Ovary (tissue), 3 donors: ENCODE data around the gene RABGAP1L.

Experiments used
- EP300 ChIP-seq: sonication (generic); formaldehyde crosslinking; IDR thresholded peaks from one replicate; pipeline ENCODE4 v1.6.1; 2017; ENCODE audit warnings: antibody characterized with exemption
- POLR2A ChIP-seq: fragments of 450-650 bp; IDR thresholded peaks from one replicate; pipeline ENCODE4 v1.6.1; 2017; ENCODE audit warnings: antibody characterized with exemption, mild to moderate bottlenecking, moderate library complexity
- TF ChIP-seq, protein P1 (sequence below), 3 donors: fragments of 450-650 bp in 2 of 3; fragments of 200-600 bp in 1 of 3; IDR thresholded peaks; one replicate each; pipeline versions ENCODE4 v1.5.1 to v1.8.0; 2016 to 2022; ENCODE audit warnings: antibody characterized with exemption in 3 of 3, mild to moderate bottlenecking in 1 of 3
- donor health status: DM: no; HTN: no; CAD: no.

DNA sequence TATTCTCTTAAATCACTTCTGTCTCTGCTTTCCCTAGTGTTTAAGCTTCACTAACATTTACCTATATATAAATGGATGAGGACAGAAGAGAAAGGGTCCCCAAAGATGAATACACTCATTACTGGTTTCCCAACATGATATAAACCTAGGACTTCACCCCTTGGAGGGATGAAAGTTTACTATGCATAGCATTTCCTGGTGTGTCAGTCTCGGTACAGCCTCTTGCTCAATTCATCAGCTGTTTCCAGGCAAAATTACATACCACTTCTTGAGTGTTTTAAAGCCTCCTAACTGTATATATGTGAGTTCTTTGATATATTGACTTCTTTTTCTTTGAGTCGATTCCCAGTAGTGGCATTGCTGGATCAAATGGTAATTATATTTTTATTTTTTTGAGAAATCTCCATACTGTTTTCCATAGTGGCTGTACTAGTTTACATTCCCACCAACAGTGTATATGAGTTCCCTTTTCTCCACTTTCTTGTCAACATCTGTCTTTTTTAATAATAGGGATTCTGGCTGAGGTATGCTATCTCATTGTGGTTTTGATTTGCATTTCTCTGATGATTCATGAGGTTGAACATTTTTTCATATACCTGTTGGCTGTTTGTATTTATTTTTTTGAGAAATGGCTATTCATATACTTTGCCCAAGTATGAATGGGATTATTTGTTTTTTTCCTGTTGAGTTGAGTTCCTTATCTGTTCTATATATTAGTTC is 581.1 kb downstream of the RABGAP1L start:
- no peak for TF ChIP-seq EP300
- no peak for TF ChIP-seq POLR2A
- TF ChIP-seq, protein P1, sequence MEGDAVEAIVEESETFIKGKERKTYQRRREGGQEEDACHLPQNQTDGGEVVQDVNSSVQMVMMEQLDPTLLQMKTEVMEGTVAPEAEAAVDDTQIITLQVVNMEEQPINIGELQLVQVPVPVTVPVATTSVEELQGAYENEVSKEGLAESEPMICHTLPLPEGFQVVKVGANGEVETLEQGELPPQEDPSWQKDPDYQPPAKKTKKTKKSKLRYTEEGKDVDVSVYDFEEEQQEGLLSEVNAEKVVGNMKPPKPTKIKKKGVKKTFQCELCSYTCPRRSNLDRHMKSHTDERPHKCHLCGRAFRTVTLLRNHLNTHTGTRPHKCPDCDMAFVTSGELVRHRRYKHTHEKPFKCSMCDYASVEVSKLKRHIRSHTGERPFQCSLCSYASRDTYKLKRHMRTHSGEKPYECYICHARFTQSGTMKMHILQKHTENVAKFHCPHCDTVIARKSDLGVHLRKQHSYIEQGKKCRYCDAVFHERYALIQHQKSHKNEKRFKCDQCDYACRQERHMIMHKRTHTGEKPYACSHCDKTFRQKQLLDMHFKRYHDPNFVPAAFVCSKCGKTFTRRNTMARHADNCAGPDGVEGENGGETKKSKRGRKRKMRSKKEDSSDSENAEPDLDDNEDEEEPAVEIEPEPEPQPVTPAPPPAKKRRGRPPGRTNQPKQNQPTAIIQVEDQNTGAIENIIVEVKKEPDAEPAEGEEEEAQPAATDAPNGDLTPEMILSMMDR (IDR thresholded peaks at IDR 0.05) = no peak
